IMR-90 (cell line): Measurements from ENCODE around the gene CH25H. TPM values are rescaled to one million over a fixed set of nuclear protein-coding genes. Genes with fewer than 3 reads are reported as not detected.

Source experiments
- ATAC-seq: fragments of 200-7000 bp; cut with Tn5 transposase; 2 replicates; pipeline ENCODE4 v1.9.1; 2020; ENCODE audit warnings: low read depth, mild to moderate bottlenecking, moderate library complexity
- BruUV-seq: library from RNA; stranded (reverse); fragments of 400-500 nt; replicated peaks from 2 replicates; lab custom pipeline; 2021; lab: Mats Ljungman, UMichigan
- CTCF ChIA-PET: fragments of 300-600 bp; formaldehyde crosslinking; extraction: SDS; loops from one replicate; lab custom pipeline; 2021; ENCODE audit warnings: antibody characterized with exemption; lab: Yijun Ruan, JAX
- POLR2A ChIA-PET: fragments of 300-600 bp; sonication (Branson Sonifier 250); formaldehyde crosslinking; loops from one replicate; lab custom pipeline; 2022; ENCODE audit warnings: antibody characterized with exemption; ENCODE audit not compliant: unreplicated experiment; lab: Charles Lee
- DNase-seq: peaks from one replicate; pipeline ENCODE4 v3.0.0; 2013
- H2AFZ ChIP-seq: replicated peaks from 2 replicates; pipeline ENCODE3; 2013; ENCODE audit warnings: low read length, mild to moderate bottlenecking; ENCODE audit not compliant: poor library complexity
- H2AK5ac ChIP-seq: 2 replicates; pipeline ENCODE4 v1.6.1; 2013; ENCODE audit warnings: low read depth, low read length, inconsistent platforms
- H2AK9ac ChIP-seq: replicated peaks from 2 replicates; pipeline ENCODE3; 2013; ENCODE audit warnings: mild to moderate bottlenecking, low read depth, low read length, moderate library complexity; ENCODE audit not compliant: poor library complexity
- H2BK120ac ChIP-seq: 2 replicates; pipeline ENCODE4 v1.6.1; 2013; ENCODE audit warnings: low read depth, low read length, inconsistent platforms
- H2BK15ac ChIP-seq: 3 replicates; pipeline ENCODE4 v1.6.1; 2013; ENCODE audit warnings: low read depth, low read length, inconsistent platforms
- H2BK20ac ChIP-seq: 2 replicates; pipeline ENCODE4 v1.6.1; 2013; ENCODE audit warnings: low read depth, mild to moderate bottlenecking, inconsistent platforms, low read length, moderate library complexity
- H2BK5ac ChIP-seq: 2 replicates; pipeline ENCODE4 v1.6.1; 2013; ENCODE audit warnings: mild to moderate bottlenecking, low read depth, low read length, inconsistent platforms; ENCODE audit not compliant: poor library complexity, severe bottlenecking
- H3K14ac ChIP-seq: replicated peaks from 2 replicates; pipeline ENCODE4 v1.6.1; 2013; ENCODE audit warnings: low read depth, low read length, inconsistent platforms
- H3K18ac ChIP-seq: 2 replicates; pipeline ENCODE4 v1.6.1; 2013; ENCODE audit warnings: low read depth, low read length, control low read depth
- H3K23ac ChIP-seq: 2 replicates; pipeline ENCODE4 v1.6.1; 2013; ENCODE audit warnings: low read depth, low read length, inconsistent platforms
- H3K27ac ChIP-seq: 2 replicates; pipeline ENCODE4 v1.5.1; 2013; ENCODE audit warnings: mild to moderate bottlenecking, control low read depth, low read length; ENCODE audit not compliant: insufficient read depth
- H3K27me3 ChIP-seq: 2 replicates; pipeline ENCODE4 v1.6.1; 2013; ENCODE audit warnings: low read length; ENCODE audit not compliant: control insufficient read depth, insufficient read depth
- H3K36me3 ChIP-seq: 2 replicates; pipeline ENCODE4 v1.6.1; 2013; ENCODE audit warnings: low read length, mixed read lengths; ENCODE audit not compliant: control insufficient read depth, insufficient read depth
- H3K4ac ChIP-seq: 2 replicates; pipeline ENCODE4 v1.6.1; 2013; ENCODE audit warnings: low read depth, low read length, inconsistent platforms
- H3K4me1 ChIP-seq: 2 replicates; pipeline ENCODE4 v1.6.1; 2013; ENCODE audit warnings: low read length, mixed read lengths; ENCODE audit not compliant: control insufficient read depth, insufficient read depth
- H3K4me2 ChIP-seq: 2 replicates; pipeline ENCODE4 v1.6.1; 2013; ENCODE audit warnings: low read depth, mild to moderate bottlenecking, control low read depth, low read length, moderate library complexity
- H3K4me3 ChIP-seq: 2 replicates; pipeline ENCODE4 v1.5.1; 2013; ENCODE audit warnings: low read depth, mild to moderate bottlenecking, control low read depth, low read length, moderate library complexity; ENCODE audit not compliant: insufficient read depth
- H3K56ac ChIP-seq: 2 replicates; pipeline ENCODE4 v1.6.1; 2013; ENCODE audit warnings: low read length, inconsistent platforms; ENCODE audit not compliant: insufficient read depth; ENCODE audit errors: extremely low read depth
- H3K79me1 ChIP-seq, 2 experiments: 2 replicates each; pipeline ENCODE4 v1.6.1; 2013; ENCODE audit warnings: low read length in 2 of 2, inconsistent platforms in 1 of 2, low read depth in 1 of 2
- H3K9ac ChIP-seq: 2 replicates; pipeline ENCODE4 v1.6.1; 2013; ENCODE audit warnings: low read depth, low read length, control low read depth
- H3K9me1 ChIP-seq: 2 replicates; pipeline ENCODE4 v1.6.1; 2013; ENCODE audit warnings: low read length, inconsistent platforms; ENCODE audit not compliant: insufficient read depth
- H3K9me3 ChIP-seq: 2 replicates; pipeline ENCODE4 v1.6.1; 2013; ENCODE audit warnings: low read length; ENCODE audit not compliant: control insufficient read depth, insufficient read depth
- H4K20me1 ChIP-seq: 2 replicates; pipeline ENCODE4 v1.6.1; 2013; ENCODE audit warnings: low read length, inconsistent platforms; ENCODE audit not compliant: insufficient read depth
- H4K5ac ChIP-seq: 2 replicates; pipeline ENCODE4 v1.6.1; 2013; ENCODE audit warnings: mild to moderate bottlenecking, low read depth, low read length, control low read depth
- H4K8ac ChIP-seq, 2 experiments: 2 replicates each; pipeline ENCODE4 v1.6.1; 2013; ENCODE audit warnings: low read depth in 2 of 2, low read length in 2 of 2, control low read depth in 1 of 2, inconsistent platforms in 1 of 2
- H4K91ac ChIP-seq: 2 replicates; pipeline ENCODE4 v1.6.1; 2013; ENCODE audit warnings: low read depth, low read length, inconsistent platforms; ENCODE audit not compliant: insufficient read depth
- CHD1 ChIP-seq: IDR thresholded peaks from 2 replicates; pipeline ENCODE4 v1.6.1; 2012; ENCODE audit warnings: low read depth, low read length, improper control_type of control experiment
- CTCF ChIP-seq: conservative IDR thresholded peaks from 2 replicates; pipeline ENCODE4 v1.5.1; 2012; ENCODE audit warnings: mild to moderate bottlenecking, low read depth, low read length, improper control_type of control experiment
- MXI1 ChIP-seq: IDR thresholded peaks from 2 replicates; pipeline ENCODE4 v1.6.1; 2012; ENCODE audit warnings: low read depth, mild to moderate bottlenecking, low read length, moderate library complexity, borderline replicate concordance
- NFE2L2 ChIP-seq: fragments of 150-350 bp; IDR thresholded peaks from 2 replicates; pipeline ENCODE4 v1.6.1; 2016; ENCODE audit warnings: low read depth, mild to moderate bottlenecking, low read length
- POLR2A ChIP-seq: IDR thresholded peaks from 2 replicates; pipeline ENCODE4 v1.6.1; 2012; ENCODE audit warnings: mild to moderate bottlenecking, low read depth, low read length
- RCOR1 ChIP-seq: IDR thresholded peaks from 2 replicates; pipeline ENCODE4 v1.6.1; 2012; ENCODE audit warnings: mild to moderate bottlenecking, low read length, improper control_type of control experiment; ENCODE audit not compliant: insufficient replicate concordance
- RFX5 ChIP-seq: IDR thresholded peaks from 2 replicates; pipeline ENCODE4 v1.8.0; 2012; ENCODE audit warnings: low read depth, mild to moderate bottlenecking, low read length, moderate library complexity
- SMC3 ChIP-seq: fragments of 150-350 bp; IDR thresholded peaks from 2 replicates; pipeline ENCODE4 v1.6.1; 2016; ENCODE audit warnings: low read depth, mild to moderate bottlenecking, antibody characterized with exemption, low read length, moderate library complexity
- WGBS, 2 experiments: methylation state at CpG; one replicate each; pipeline versions ENCODE4 v1.1.5 to v1.1.7; 2013; ENCODE audit warnings: missing lambda C conversion rate in 2 of 2; ENCODE audit not compliant: insufficient read length in 1 of 2; ENCODE audit errors: extremely low coverage in 2 of 2; 5-methylcytosine and 5-hydroxymethylcytosine counted together
- dilution Hi-C: fragments of 300-500 bp; cut with HindIII; formaldehyde crosslinking; loops from one replicate; pipeline ENCODE4 v1.14.3; 2018; ENCODE audit warnings: low sequenced_read_pairs; ENCODE audit not compliant: unreplicated experiment
- in situ Hi-C: fragments of 300-500 bp; cut with MboI; formaldehyde crosslinking; loops from 3 replicates; pipeline ENCODE4 v1.14.3; 2019; ENCODE audit warnings: low sequenced_read_pairs, inconsistent platforms, mixed read lengths
- intact Hi-C: fragments of 100-400 bp; cut with micrococcal nuclease; formaldehyde crosslinking; loops from 2 replicates; pipeline ENCODE4 v1.10.0; 2022
- polyA plus RNA-seq, 3 experiments: library from polyadenylated mRNA; depleted of rRNA; stranded (reverse); fragments of >200 nt; gene quantifications; 2 replicates each; pipeline ENCODE4 v1.2.3, GENCODE V29; 2012; ENCODE audit warnings: low replicate concordance in 1 of 3
- total RNA-seq: library from RNA; depleted of rRNA; stranded (reverse); fragments of >200 nt; gene quantifications from 2 replicates; pipeline ENCODE4 v1.2.3, GENCODE V29; 2012
- TF ChIP-seq, protein P1 (sequence below): fragments of 150-350 bp; IDR thresholded peaks from 2 replicates; pipeline ENCODE4 v1.6.1; 2017; ENCODE audit warnings: mild to moderate bottlenecking, antibody characterized with exemption, low read length, low read depth

The CH25H gene
- total and polyA plus RNA-seq, 2 of the 4 experiments (the other 2 are of a cell fraction): 0.12 to 0.18 TPM

GRCh38 chr10:89219513-89220218 lies 12.5 kb upstream of the CH25H start:
- Histone ChIP-seq H2BK5ac (no peak overlapping the region), H3K4me3 (no peak overlapping the region), H3K27me3 (no peaks in the 10 kb centered on the region), H2AK5ac (no peak overlapping the region), H3K36me3 (no peaks in the 10 kb centered on the region; the same call in 1 of the 2 replicates), H3K9ac (no peak overlapping the region), H4K20me1 (no peaks in the 10 kb centered on the region), H3K9me1 (no peaks in the 10 kb centered on the region), H2BK20ac (no peak overlapping the region), H3K4me1 (no peaks in the 10 kb centered on the region), H3K56ac (no peak overlapping the region), H2BK120ac (no peak overlapping the region), H3K23ac (no peak overlapping the region), H3K79me1 (no peaks in the 10 kb centered on the region), H3K9me3 (no peaks in the 10 kb centered on the region), H2BK15ac (no peak overlapping the region), H3K4me2 (no peak overlapping the region), H4K5ac (no peak overlapping the region), H3K27ac (no peak overlapping the region), H3K18ac (no peak overlapping the region), H4K91ac (no peak overlapping the region), H2AFZ (no peak overlapping the region), H4K8ac (no peak overlapping the region), H3K4ac (no peak overlapping the region), H3K14ac (no peak overlapping the region), H2AK9ac (no peak overlapping the region)
- dilution Hi-C loops (loop anchor here (25.0 kb wide), 1 partner anchor 207 kb away; no protein-coding TSS in a partner anchor), intact Hi-C loops (loop anchor here (5.0 kb wide), 1 partner anchor 652 kb away; no protein-coding TSS in a partner anchor), in situ Hi-C loops (loop anchor here (10.0 kb wide), 1 partner anchor 385 kb away; no protein-coding TSS in a partner anchor)
- ChIA-PET CTCF (no interaction called here), POLR2A (no interaction called here)
- WGBS, 2 experiments: no CpG with 5 or more reads among the region's 4 CpGs
- DNase-seq (no peak), ATAC-seq (peak; percentile 33; the same call in 1 of the 2 replicates)
- no TSS peak for BruUV-seq
- TF ChIP-seq SMC3 (no peak), RCOR1 (no peak), NFE2L2 (no peak), POLR2A (no peak), RFX5 (no peak), CTCF (no peak), MXI1 (no peak), CHD1 (no peak)
- TF ChIP-seq, protein P1, sequence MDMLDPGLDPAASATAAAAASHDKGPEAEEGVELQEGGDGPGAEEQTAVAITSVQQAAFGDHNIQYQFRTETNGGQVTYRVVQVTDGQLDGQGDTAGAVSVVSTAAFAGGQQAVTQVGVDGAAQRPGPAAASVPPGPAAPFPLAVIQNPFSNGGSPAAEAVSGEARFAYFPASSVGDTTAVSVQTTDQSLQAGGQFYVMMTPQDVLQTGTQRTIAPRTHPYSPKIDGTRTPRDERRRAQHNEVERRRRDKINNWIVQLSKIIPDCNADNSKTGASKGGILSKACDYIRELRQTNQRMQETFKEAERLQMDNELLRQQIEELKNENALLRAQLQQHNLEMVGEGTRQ: no peak
